HEK293 (cell line): Measurements from ENCODE around the gene MED25.

Experiments used
- GLIS2 ChIP-seq: fragments of 450-650 bp; formaldehyde crosslinking; IDR thresholded peaks from 2 replicates; pipeline ENCODE4 v1.5.1; 2016; ENCODE audit warnings: missing biosample characterization, missing genetic modification characterization
- HOXD13 ChIP-seq: sonication (generic); formaldehyde crosslinking; IDR thresholded peaks from 2 replicates; pipeline ENCODE4 v1.8.0; 2022; ENCODE audit warnings: missing genetic modification reagents, borderline replicate concordance
- OSR2 ChIP-seq: fragments of 450-650 bp; formaldehyde crosslinking; IDR thresholded peaks from 2 replicates; pipeline ENCODE4 v1.5.1; 2016; ENCODE audit warnings: missing biosample characterization, missing genetic modification characterization
- PRDM4 ChIP-seq: fragments of 450-650 bp; formaldehyde crosslinking; IDR thresholded peaks from 2 replicates; pipeline ENCODE4 v1.5.1; 2017; ENCODE audit warnings: missing biosample characterization, missing genetic modification characterization
- PRDM6 ChIP-seq: fragments of 450-650 bp; formaldehyde crosslinking; IDR thresholded peaks from 2 replicates; pipeline ENCODE4 v1.5.1; 2017; ENCODE audit warnings: missing biosample characterization, missing genetic modification characterization
- RBAK ChIP-seq: fragments of 450-650 bp; formaldehyde crosslinking; IDR thresholded peaks from 2 replicates; pipeline ENCODE4 v1.5.1; 2016; ENCODE audit warnings: missing biosample characterization, missing genetic modification characterization
- YY2 ChIP-seq: fragments of 450-650 bp; formaldehyde crosslinking; IDR thresholded peaks from 2 replicates; pipeline ENCODE4 v1.5.1; 2016; ENCODE audit warnings: missing biosample characterization, missing genetic modification characterization
- ZBTB10 ChIP-seq: fragments of 450-650 bp; formaldehyde crosslinking; IDR thresholded peaks from 2 replicates; pipeline ENCODE4 v1.5.1; 2016; ENCODE audit warnings: missing biosample characterization, missing genetic modification characterization
- ZBTB11 ChIP-seq: fragments of 450-650 bp; formaldehyde crosslinking; conservative IDR thresholded peaks from 2 replicates; pipeline ENCODE4 v1.5.1; 2016; ENCODE audit warnings: low read depth, missing biosample characterization, missing genetic modification characterization
- ZBTB26 ChIP-seq: fragments of 450-650 bp; formaldehyde crosslinking; optimal IDR thresholded peaks from 2 replicates; pipeline ENCODE3; 2016; ENCODE audit warnings: missing biosample characterization, mild to moderate bottlenecking, missing genetic modification characterization
- ZNF112 ChIP-seq: fragments of 450-650 bp; formaldehyde crosslinking; IDR thresholded peaks from 2 replicates; pipeline ENCODE4 v1.5.0; 2017; ENCODE audit warnings: missing biosample characterization, missing genetic modification characterization
- ZNF138 ChIP-seq: fragments of 450-650 bp; formaldehyde crosslinking; IDR thresholded peaks from 2 replicates; pipeline ENCODE4 v1.5.1; 2016; ENCODE audit warnings: missing biosample characterization, missing genetic modification characterization, borderline replicate concordance
- ZNF146 ChIP-seq: fragments of 450-650 bp; formaldehyde crosslinking; IDR thresholded peaks from 2 replicates; pipeline ENCODE4 v1.5.1; 2016; ENCODE audit warnings: missing biosample characterization, missing genetic modification characterization
- ZNF169 ChIP-seq: fragments of 450-650 bp; formaldehyde crosslinking; IDR thresholded peaks from 2 replicates; pipeline ENCODE4 v1.5.1; 2016; ENCODE audit warnings: missing biosample characterization, missing genetic modification characterization
- ZNF184 ChIP-seq: fragments of 450-650 bp; IDR thresholded peaks from 2 replicates; pipeline ENCODE4 v1.5.1; 2018; ENCODE audit warnings: missing biosample characterization, mild to moderate bottlenecking, missing genetic modification characterization
- ZNF2 ChIP-seq: fragments of 450-650 bp; formaldehyde crosslinking; IDR thresholded peaks from 2 replicates; pipeline ENCODE4 v1.5.1; 2016; ENCODE audit warnings: missing biosample characterization, missing genetic modification characterization
- ZNF211 ChIP-seq: fragments of 450-650 bp; formaldehyde crosslinking; IDR thresholded peaks from 2 replicates; pipeline ENCODE4 v1.5.1; 2016; ENCODE audit warnings: low read depth, missing biosample characterization, missing genetic modification characterization
- ZNF362 ChIP-seq: fragments of 450-650 bp; formaldehyde crosslinking; IDR thresholded peaks from 2 replicates; pipeline ENCODE4 v1.5.1; 2016; ENCODE audit warnings: missing biosample characterization, missing genetic modification characterization
- ZNF426 ChIP-seq: fragments of 450-650 bp; formaldehyde crosslinking; IDR thresholded peaks from 2 replicates; pipeline ENCODE4 v1.5.1; 2017; ENCODE audit warnings: missing biosample characterization, missing genetic modification characterization, mild to moderate bottlenecking, inconsistent platforms, moderate library complexity
- ZNF530 ChIP-seq: fragments of 450-650 bp; formaldehyde crosslinking; IDR thresholded peaks from 2 replicates; pipeline ENCODE4 v1.5.1; 2016; ENCODE audit warnings: low read depth, missing biosample characterization, missing genetic modification characterization
- ZNF600 ChIP-seq: fragments of 450-650 bp; formaldehyde crosslinking; IDR thresholded peaks from 2 replicates; pipeline ENCODE4 v1.5.1; 2016; ENCODE audit warnings: missing biosample characterization, missing genetic modification characterization
- ZNF692 ChIP-seq: fragments of 450-650 bp; formaldehyde crosslinking; IDR thresholded peaks from 2 replicates; pipeline ENCODE4 v1.5.1; 2016; ENCODE audit warnings: missing biosample characterization, missing genetic modification characterization
- ZNF76 ChIP-seq: fragments of 450-650 bp; formaldehyde crosslinking; IDR thresholded peaks from 2 replicates; pipeline ENCODE4; 2016; ENCODE audit warnings: low read depth, missing biosample characterization, missing genetic modification characterization, borderline replicate concordance
- ZNF837 ChIP-seq: fragments of 450-650 bp; formaldehyde crosslinking; IDR thresholded peaks from 2 replicates; pipeline ENCODE4 v1.5.1; 2016; ENCODE audit warnings: missing biosample characterization, missing genetic modification characterization

MED25 gene

GRCh38 chr19:49850487-49851342 lies 32.6 kb downstream of the MED25 start, which contains the start of gene PTOV1 (continued):
- TF ChIP-seq ZNF362 (tag by site-specific recombination) = no peak
- TF ChIP-seq ZNF184 = no peak
- peak; percentile 97 for TF ChIP-seq GLIS2 (tag by site-specific recombination)
- no peak for TF ChIP-seq PRDM6 (tag by site-specific recombination)
- TF ChIP-seq ZNF530 (tag by site-specific recombination) = no peak
- peak; percentile 44; the same call in 1 of the 2 replicates for TF ChIP-seq OSR2 (tag by site-specific recombination)
- TF ChIP-seq PRDM4 = peak; percentile 65; the same call in 1 of the 2 replicates
- 0 out of 2 replicates have a peak, but pooled peaks have one; percentile 15 for TF ChIP-seq ZNF211
- no peak for TF ChIP-seq ZNF138 (tag by site-specific recombination)
- TF ChIP-seq ZNF112 (tag by site-specific recombination) = no peak
- TF ChIP-seq ZNF169 (tag by site-specific recombination) = no peak
- TF ChIP-seq ZBTB26 = peak; percentile 81
- TF ChIP-seq RBAK (tag by site-specific recombination) = peak; percentile 70; the same call in 1 of the 2 replicates
- no peak for TF ChIP-seq ZNF146 (tag by site-specific recombination)
- peak; percentile 91 for TF ChIP-seq ZNF76 (tag by site-specific recombination)
- TF ChIP-seq ZNF837 (tag by site-specific recombination) = 0 out of 2 replicates have a peak, but pooled peaks have one; percentile 61
- TF ChIP-seq ZNF600 (tag by site-specific recombination) = peak; percentile 92
- peak; percentile 100 for TF ChIP-seq ZBTB10 (tag by site-specific recombination)
- no peak for TF ChIP-seq ZNF426
- TF ChIP-seq HOXD13 = no peak
- peak; percentile 46; the same call in 1 of the 2 replicates for TF ChIP-seq YY2
- peak; percentile 86 for TF ChIP-seq ZNF2 (tag by site-specific recombination)
- peak; percentile 84 for TF ChIP-seq ZBTB11 (tag by site-specific recombination)
- peak; percentile 93 for TF ChIP-seq ZNF692
